ENCODE measurements around the gene PACRG.

DNA sequence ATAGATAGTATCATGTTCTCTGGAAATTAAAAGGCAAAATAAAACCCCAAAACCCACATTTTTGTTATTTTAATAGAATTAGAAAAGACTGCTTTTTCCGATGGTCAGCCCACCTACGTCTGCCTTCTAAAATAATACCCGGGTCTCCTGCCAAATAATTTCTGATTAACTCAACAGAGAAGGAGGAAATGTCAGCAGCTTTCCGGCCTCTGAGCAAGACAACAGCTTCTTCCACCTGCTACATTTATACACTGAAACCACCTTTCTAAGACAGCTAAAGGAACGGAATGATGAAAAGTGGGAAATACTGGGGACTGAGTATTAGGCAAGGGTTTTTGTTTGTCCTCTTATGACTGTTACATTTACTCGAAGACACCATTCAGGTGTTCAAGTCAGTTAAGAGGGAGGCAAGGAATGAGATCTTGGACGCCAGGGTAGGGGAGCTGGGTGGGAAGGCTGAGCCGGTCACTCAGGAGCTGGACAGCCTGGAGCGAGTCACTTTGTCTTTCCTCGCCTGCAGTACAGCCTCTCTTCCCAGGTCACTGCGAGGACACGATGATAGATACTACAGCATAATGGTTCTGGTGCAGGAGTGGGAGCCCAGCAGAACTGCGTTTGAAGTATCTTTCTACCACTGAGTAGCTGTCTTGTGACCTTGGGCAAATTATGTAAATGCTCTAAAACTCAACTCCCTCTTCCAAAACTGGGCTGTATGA lies 590.5 kb downstream of the PACRG start:
- no peak for TF ChIP-seq POLR2A (IDR thresholded peaks at IDR 0.05; ENCODE audit: low read length)
- no peak for TF ChIP-seq GATA1 (IDR thresholded peaks at IDR 0.05; ENCODE audit: low read depth, low read length)
